ENCODE measurements around the gene ELAVL1.
"Not testable (repeated sequence)": the region's sequence is repeated elsewhere in the genome, so short reads cannot be mapped to it uniquely, and the experiment has no call there.

The ELAVL1 gene

GRCh38 chr19:8005534-8006256 lies at the start of gene ELAVL1:
Gene ELAVL1, minus strand, starts transcription at chr19:8005641. Its CDS starts 13,826 bp downstream, at chr19:7991815.
- peak; percentile 97 for DNase-seq

GRCh38 chr19:8054169-8054568 lies 48.7 kb upstream of the ELAVL1 start:
- DNase-seq = no peak

- DNase-seq = no peak
Observed at GRCh38 chr19:8052464-8052859, 47.0 kb upstream of the ELAVL1 start, which contains the start of gene CCL25. Gene CCL25, plus strand, starts transcription at chr19:8052760. Its CDS starts 290 bp downstream, at chr19:8053050.

- peak; percentile 98 for DNase-seq
Observed at GRCh38 chr19:8050274-8051096, 45.0 kb upstream of the ELAVL1 start.

- DNase-seq = no peak
Observed at GRCh38 chr19:8046569-8047165, 41.2 kb upstream of the ELAVL1 start.

- DNase-seq = no peak
Observed at GRCh38 chr19:8045872-8046568, 40.6 kb upstream of the ELAVL1 start.

GRCh38 chr19:8044018-8044417 lies 38.6 kb upstream of the ELAVL1 start:
- no peak for DNase-seq

GRCh38 chr19:8042900-8043299 lies 37.5 kb upstream of the ELAVL1 start:
- no peak for DNase-seq

- DNase-seq = no peak
Observed at GRCh38 chr19:8041531-8041931, 36.1 kb upstream of the ELAVL1 start.

GRCh38 chr19:8039231-8039630 lies 33.8 kb upstream of the ELAVL1 start:
- DNase-seq = no peak

GRCh38 chr19:8038815-8039214 lies 33.4 kb upstream of the ELAVL1 start:
- no peak for DNase-seq

GRCh38 chr19:8036434-8037099 lies 31.1 kb upstream of the ELAVL1 start:
- DNase-seq = no peak

GRCh38 chr19:8034178-8034525 lies 28.7 kb upstream of the ELAVL1 start:
- no peak for DNase-seq

GRCh38 chr19:8033287-8034177 lies 28.1 kb upstream of the ELAVL1 start:
- DNase-seq = not testable (repeated sequence)

- DNase-seq = no peak
Observed at GRCh38 chr19:8030960-8031359, 25.5 kb upstream of the ELAVL1 start.

- DNase-seq = no peak
Observed at GRCh38 chr19:8028951-8029491, 23.6 kb upstream of the ELAVL1 start.

GRCh38 chr19:8025316-8025715 lies 19.9 kb upstream of the ELAVL1 start:
- DNase-seq = no peak

GRCh38 chr19:8024256-8024655 lies 18.8 kb upstream of the ELAVL1 start:
- not testable (repeated sequence) for DNase-seq

- no peak for DNase-seq
Observed at GRCh38 chr19:8023371-8023770, 17.9 kb upstream of the ELAVL1 start.

- no peak for DNase-seq
Observed at GRCh38 chr19:8022275-8022674, 16.8 kb upstream of the ELAVL1 start.

- no peak for DNase-seq
Observed at GRCh38 chr19:8021374-8021773, 15.9 kb upstream of the ELAVL1 start.

Data from suppressor macrophage treated with lipopolysaccharide for 4 hours (primary cell).